ENCODE data around the gene MYRIP.
"Not testable (repeated sequence)": the region's sequence is repeated elsewhere in the genome, so short reads cannot be mapped to it uniquely, and the experiment has no call there.

The MYRIP gene

GRCh38 chr3:39781025-39781424 lies 28.4 kb upstream of the MYRIP start:
- H3K27ac ChIP-seq (ENCODE audit: low read depth, low read length): no peak overlapping the region
- peaks cover 0 to 3% of the 10 kb centered on the region in 2 donors for H3K27me3 ChIP-seq (ENCODE audit: control insufficient read depth in 1 of 2, insufficient read depth in 2 of 2, low read length in 2 of 2)
- H3K9me3 ChIP-seq (ENCODE audit: control insufficient read depth in 1 of 2, low read length in 2 of 2): no peaks in the 10 kb centered on the region
- no peak overlapping the region for H3K4me3 ChIP-seq (ENCODE audit: low read depth in 1 of 2, low read length in 2 of 2)
- H3K9ac ChIP-seq (ENCODE audit: low read depth in 1 of 2, low read length in 2 of 2): no peak overlapping the region
- H3K4me1 ChIP-seq (ENCODE audit: control insufficient read depth in 1 of 2, insufficient read depth in 2 of 2, low read length in 2 of 2): no peaks in the 10 kb centered on the region
- H3K36me3 ChIP-seq (ENCODE audit: control insufficient read depth in 1 of 2, insufficient read depth in 2 of 2, low read length in 2 of 2): no peaks in the 10 kb centered on the region

DNA sequence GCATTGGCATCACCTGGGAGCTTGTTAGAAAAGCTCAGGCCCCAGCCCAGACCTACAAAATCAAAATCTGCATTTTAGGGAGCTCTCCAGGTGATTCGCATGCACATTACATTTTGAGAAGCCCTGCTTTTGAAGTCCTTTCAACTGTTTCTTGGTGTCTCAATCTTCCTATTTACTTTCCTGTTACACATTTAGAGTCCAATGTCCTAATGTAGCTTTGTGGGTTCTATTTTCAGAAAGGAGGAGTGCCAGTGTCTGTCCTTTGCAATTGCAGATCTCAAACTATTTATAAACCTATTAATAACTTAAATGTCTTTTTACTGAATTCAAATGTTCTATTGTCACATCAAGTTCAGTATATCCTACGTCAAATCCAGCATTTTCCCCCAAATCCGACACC lies 27.8 kb upstream of the MYRIP start:
- Histone ChIP-seq H3K27me3 (ENCODE audit: control insufficient read depth in 1 of 2, insufficient read depth in 2 of 2, low read length in 2 of 2) (peaks cover 0 to 3% of the 10 kb centered on the region in 2 donors), H3K4me3 (ENCODE audit: low read depth in 1 of 2, low read length in 2 of 2) (no peak overlapping the region), H3K4me1 (ENCODE audit: control insufficient read depth in 1 of 2, insufficient read depth in 2 of 2, low read length in 2 of 2) (no peaks in the 10 kb centered on the region), H3K9me3 (ENCODE audit: control insufficient read depth in 1 of 2, low read length in 2 of 2) (no peaks in the 10 kb centered on the region), H3K9ac (ENCODE audit: low read depth in 1 of 2, low read length in 2 of 2) (no peak overlapping the region), H3K27ac (ENCODE audit: low read depth, low read length) (no peak overlapping the region), H3K36me3 (ENCODE audit: control insufficient read depth in 1 of 2, insufficient read depth in 2 of 2, low read length in 2 of 2) (no peaks in the 10 kb centered on the region)

- no peak overlapping the region for H3K4me3 ChIP-seq (ENCODE audit: low read depth in 1 of 2, low read length in 2 of 2)
- H3K9ac ChIP-seq (ENCODE audit: low read depth in 1 of 2, low read length in 2 of 2): no peak overlapping the region
Measured at GRCh38 chr3:39783680-39784079, 25.7 kb upstream of the MYRIP start.

GRCh38 chr3:39784922-39785321 lies 24.5 kb upstream of the MYRIP start:
- no peak overlapping the region for H3K4me3 ChIP-seq (ENCODE audit: low read depth in 1 of 2, low read length in 2 of 2)
- peaks cover 0 to 3% of the 10 kb centered on the region in 2 donors for H3K27me3 ChIP-seq (ENCODE audit: control insufficient read depth in 1 of 2, insufficient read depth in 2 of 2, low read length in 2 of 2)
- H3K27ac ChIP-seq (ENCODE audit: low read depth, low read length): no peak overlapping the region
- no peaks in the 10 kb centered on the region for H3K36me3 ChIP-seq (ENCODE audit: control insufficient read depth in 1 of 2, insufficient read depth in 2 of 2, low read length in 2 of 2)
- no peak overlapping the region for H3K9ac ChIP-seq (ENCODE audit: low read depth in 1 of 2, low read length in 2 of 2)
- H3K4me1 ChIP-seq (ENCODE audit: control insufficient read depth in 1 of 2, insufficient read depth in 2 of 2, low read length in 2 of 2): no peaks in the 10 kb centered on the region
- no peaks in the 10 kb centered on the region for H3K9me3 ChIP-seq (ENCODE audit: control insufficient read depth in 1 of 2, low read length in 2 of 2)

More at GRCh38 chr3:39783680-39784079, 25.7 kb upstream of the MYRIP start:
- peaks cover 0 to 3% of the 10 kb centered on the region in 2 donors for H3K27me3 ChIP-seq (ENCODE audit: control insufficient read depth in 1 of 2, insufficient read depth in 2 of 2, low read length in 2 of 2)
- H3K36me3 ChIP-seq (ENCODE audit: control insufficient read depth in 1 of 2, insufficient read depth in 2 of 2, low read length in 2 of 2): no peaks in the 10 kb centered on the region
- H3K9me3 ChIP-seq (ENCODE audit: control insufficient read depth in 1 of 2, low read length in 2 of 2): no peaks in the 10 kb centered on the region
- H3K4me1 ChIP-seq (ENCODE audit: control insufficient read depth in 1 of 2, insufficient read depth in 2 of 2, low read length in 2 of 2): no peaks in the 10 kb centered on the region
- no peak overlapping the region for H3K27ac ChIP-seq (ENCODE audit: low read depth, low read length)

GRCh38 chr3:39788128-39788883 lies 21.1 kb upstream of the MYRIP start:
- Histone ChIP-seq H3K9ac (ENCODE audit: low read depth in 1 of 2, low read length in 2 of 2) (no peak overlapping the region), H3K27ac (ENCODE audit: low read depth, low read length) (no peak overlapping the region), H3K9me3 (ENCODE audit: control insufficient read depth in 1 of 2, low read length in 2 of 2) (no peaks in the 10 kb centered on the region), H3K36me3 (ENCODE audit: control insufficient read depth in 1 of 2, insufficient read depth in 2 of 2, low read length in 2 of 2) (no peaks in the 10 kb centered on the region), H3K4me1 (ENCODE audit: control insufficient read depth in 1 of 2, insufficient read depth in 2 of 2, low read length in 2 of 2) (no peaks in the 10 kb centered on the region), H3K27me3 (ENCODE audit: control insufficient read depth in 1 of 2, insufficient read depth in 2 of 2, low read length in 2 of 2) (no peaks in the 10 kb centered on the region), H3K4me3 (ENCODE audit: low read depth in 1 of 2, low read length in 2 of 2) (no peak overlapping the region)

DNA sequence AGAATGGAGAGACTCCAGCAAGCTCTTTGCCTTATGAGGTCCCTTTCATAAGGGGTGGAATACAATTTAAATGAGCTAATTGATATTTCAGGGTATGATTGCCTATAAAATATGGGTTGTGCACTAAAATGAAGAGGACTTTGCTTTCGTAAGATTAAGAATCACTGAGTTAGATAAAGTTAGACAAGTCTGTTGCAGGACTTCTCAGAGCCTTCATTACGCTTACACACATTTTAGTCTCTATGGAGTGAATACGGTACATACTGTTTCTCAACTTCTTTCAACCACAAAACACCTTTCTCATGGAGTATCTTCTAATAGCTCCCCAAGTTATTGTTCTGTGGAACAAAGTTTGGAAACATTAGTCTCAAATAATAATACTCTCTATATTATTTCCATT lies 17.8 kb upstream of the MYRIP start:
- H3K27me3 ChIP-seq (ENCODE audit: control insufficient read depth in 1 of 2, insufficient read depth in 2 of 2, low read length in 2 of 2): peaks cover 0 to 3% of the 10 kb centered on the region in 2 donors
- no peak overlapping the region for H3K4me3 ChIP-seq (ENCODE audit: low read depth in 1 of 2, low read length in 2 of 2)
- H3K4me1 ChIP-seq (ENCODE audit: control insufficient read depth in 1 of 2, insufficient read depth in 2 of 2, low read length in 2 of 2): no peaks in the 10 kb centered on the region
- H3K27ac ChIP-seq (ENCODE audit: low read depth, low read length): no peak overlapping the region
- H3K9ac ChIP-seq (ENCODE audit: low read depth in 1 of 2, low read length in 2 of 2): no peak overlapping the region
- no peaks in the 10 kb centered on the region for H3K9me3 ChIP-seq (ENCODE audit: control insufficient read depth in 1 of 2, low read length in 2 of 2)
- H3K36me3 ChIP-seq (ENCODE audit: control insufficient read depth in 1 of 2, insufficient read depth in 2 of 2, low read length in 2 of 2): no peaks in the 10 kb centered on the region

- Histone ChIP-seq H3K27me3 (ENCODE audit: control insufficient read depth in 1 of 2, insufficient read depth in 2 of 2, low read length in 2 of 2) (peaks cover 5 to 8% of the 10 kb centered on the region in 2 donors), H3K4me1 (ENCODE audit: control insufficient read depth in 1 of 2, insufficient read depth in 2 of 2, low read length in 2 of 2) (no peaks in the 10 kb centered on the region), H3K9ac (ENCODE audit: low read depth in 1 of 2, low read length in 2 of 2) (no peak overlapping the region), H3K9me3 (ENCODE audit: control insufficient read depth in 1 of 2, low read length in 2 of 2) (no peaks in the 10 kb centered on the region), H3K36me3 (ENCODE audit: control insufficient read depth in 1 of 2, insufficient read depth in 2 of 2, low read length in 2 of 2) (no peaks in the 10 kb centered on the region), H3K4me3 (ENCODE audit: low read depth in 1 of 2, low read length in 2 of 2) (no peak overlapping the region), H3K27ac (ENCODE audit: low read depth, low read length) (no peak overlapping the region)
Measured at GRCh38 chr3:39794880-39795279, 14.5 kb upstream of the MYRIP start.

DNA sequence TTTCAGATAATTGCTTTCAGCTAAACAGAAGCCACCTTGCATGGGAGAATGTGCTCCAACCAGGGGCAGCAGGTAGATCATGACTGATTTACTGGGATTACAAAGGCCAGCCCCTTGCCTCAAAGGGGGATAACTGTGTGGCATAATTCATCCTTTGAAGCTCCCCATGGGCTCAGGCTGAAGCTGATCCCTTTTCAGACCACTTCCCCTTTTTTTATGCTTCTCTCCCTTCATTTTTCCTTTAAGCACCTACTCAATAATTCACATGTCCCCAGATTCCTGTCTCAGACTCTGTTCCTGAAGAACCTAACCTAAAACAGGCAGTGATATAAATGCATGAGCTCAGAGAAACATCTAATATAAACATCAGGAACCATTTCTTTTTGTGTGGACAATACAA lies 8.2 kb upstream of the MYRIP start:
- peaks cover 3 to 4% of the 10 kb centered on the region in 2 donors for H3K9me3 ChIP-seq (ENCODE audit: control insufficient read depth in 1 of 2, low read length in 2 of 2)
- H3K27ac ChIP-seq (ENCODE audit: low read depth, low read length): no peak overlapping the region
- no peak overlapping the region for H3K4me3 ChIP-seq (ENCODE audit: low read depth in 1 of 2, low read length in 2 of 2)
- peaks cover 5 to 8% of the 10 kb centered on the region in 2 donors for H3K27me3 ChIP-seq (ENCODE audit: control insufficient read depth in 1 of 2, insufficient read depth in 2 of 2, low read length in 2 of 2)
- H3K9ac ChIP-seq (ENCODE audit: low read depth in 1 of 2, low read length in 2 of 2): no peak overlapping the region
- no peaks in the 10 kb centered on the region for H3K36me3 ChIP-seq (ENCODE audit: control insufficient read depth in 1 of 2, insufficient read depth in 2 of 2, low read length in 2 of 2)
- no peaks in the 10 kb centered on the region for H3K4me1 ChIP-seq (ENCODE audit: control insufficient read depth in 1 of 2, insufficient read depth in 2 of 2, low read length in 2 of 2)

DNA sequence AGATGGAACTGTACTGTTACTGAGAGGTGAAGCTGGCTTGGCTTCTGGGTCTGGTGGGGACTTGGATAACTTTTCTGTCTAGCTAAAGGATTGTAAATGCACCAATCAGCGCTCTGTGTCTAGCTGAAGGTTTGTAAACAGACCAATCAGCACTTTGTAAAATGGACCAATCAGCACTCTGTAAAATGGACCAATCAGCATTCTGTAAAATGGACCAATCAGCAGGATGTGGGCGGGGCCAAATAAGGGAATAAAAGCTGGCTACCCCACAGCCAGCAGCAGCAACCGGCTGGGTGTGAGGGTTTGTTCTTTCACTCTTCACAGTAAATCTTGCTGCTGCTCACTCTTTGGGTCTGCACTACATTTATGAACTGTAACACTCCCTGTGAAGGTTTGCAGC lies 6.9 kb upstream of the MYRIP start:
- H3K9ac ChIP-seq (ENCODE audit: low read depth in 1 of 2, low read length in 2 of 2); H3K27ac ChIP-seq (ENCODE audit: low read depth, low read length); H3K4me1 ChIP-seq (ENCODE audit: control insufficient read depth in 1 of 2, insufficient read depth in 2 of 2, low read length in 2 of 2); H3K4me3 ChIP-seq (ENCODE audit: low read depth in 1 of 2, low read length in 2 of 2); H3K36me3 ChIP-seq (ENCODE audit: control insufficient read depth in 1 of 2, insufficient read depth in 2 of 2, low read length in 2 of 2); H3K9me3 ChIP-seq (ENCODE audit: control insufficient read depth in 1 of 2, low read length in 2 of 2): not testable (repeated sequence)
- peaks cover 10 to 13% of the 10 kb centered on the region in 2 donors for H3K27me3 ChIP-seq (ENCODE audit: control insufficient read depth in 1 of 2, insufficient read depth in 2 of 2, low read length in 2 of 2)

GRCh38 chr3:39803956-39804355 lies 5.5 kb upstream of the MYRIP start:
- H3K4me1 ChIP-seq (ENCODE audit: control insufficient read depth in 1 of 2, insufficient read depth in 2 of 2, low read length in 2 of 2): no peaks in the 10 kb centered on the region
- H3K9me3 ChIP-seq (ENCODE audit: control insufficient read depth in 1 of 2, low read length in 2 of 2): peaks cover 3 to 4% of the 10 kb centered on the region in 2 donors
- no peak overlapping the region for H3K9ac ChIP-seq (ENCODE audit: low read depth in 1 of 2, low read length in 2 of 2)
- no peak overlapping the region for H3K27ac ChIP-seq (ENCODE audit: low read depth, low read length)
- no peak overlapping the region for H3K4me3 ChIP-seq (ENCODE audit: low read depth in 1 of 2, low read length in 2 of 2)
- H3K36me3 ChIP-seq (ENCODE audit: control insufficient read depth in 1 of 2, insufficient read depth in 2 of 2, low read length in 2 of 2): no peaks in the 10 kb centered on the region
- H3K27me3 ChIP-seq (ENCODE audit: control insufficient read depth in 1 of 2, insufficient read depth in 2 of 2, low read length in 2 of 2): peaks cover 10 to 19% of the 10 kb centered on the region in 2 donors

Data from duodenal mucosa (tissue), 2 donors.